Choroid plexus epithelial cell (primary cell): ENCODE measurements around the gene PPM1H.

Experiments
- DNase-seq: peaks from one replicate; pipeline ENCODE4 v3.0.0-alpha.2; 2010; ENCODE audit warnings: low read depth
- H3K4me3 ChIP-seq: 2 replicates; pipeline ENCODE4 v1.5.1; 2011; ENCODE audit warnings: low read depth, mild to moderate bottlenecking, control low read depth, low read length, moderate library complexity
- CTCF ChIP-seq: conservative IDR thresholded peaks from 2 replicates; pipeline ENCODE4 v1.5.1; 2011; ENCODE audit warnings: low read depth, mild to moderate bottlenecking, control low read depth, inconsistent platforms, low read length, moderate library complexity

The PPM1H gene

DNA sequence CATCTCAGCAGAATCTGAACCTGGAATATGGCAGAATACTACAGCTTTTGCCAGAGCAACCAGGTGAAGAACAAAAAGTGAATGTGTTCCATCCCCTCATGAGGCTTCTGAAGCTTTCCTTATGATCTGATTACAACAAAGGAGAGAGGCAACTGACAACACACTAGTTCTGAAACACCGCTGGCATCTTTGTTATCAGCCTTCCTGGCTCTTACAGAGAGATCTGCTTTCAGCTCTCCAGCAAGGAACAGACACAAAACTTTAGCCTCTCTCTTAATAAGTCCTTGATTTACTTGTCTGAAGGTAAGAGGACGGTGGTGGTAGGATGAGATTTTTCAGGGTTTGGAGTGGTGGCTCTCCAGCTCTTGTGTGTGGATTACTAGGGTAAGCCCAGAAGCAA lies 227.0 kb downstream of the PPM1H start:
- TF ChIP-seq CTCF, result no peak
- H3K4me3 ChIP-seq, result no peak overlapping the region
- no peak for DNase-seq

- TF ChIP-seq CTCF, result no peak
- no peak for DNase-seq
- no peak overlapping the region for H3K4me3 ChIP-seq
Measured at GRCh38 chr12:62705846-62706245, 229.1 kb downstream of the PPM1H start.

- no peak for TF ChIP-seq CTCF
- H3K4me3 ChIP-seq, result no peak overlapping the region
- no peak for DNase-seq
Measured at GRCh38 chr12:62703011-62703380, 232.0 kb downstream of the PPM1H start.

GRCh38 chr12:62701492-62701891 lies 233.5 kb downstream of the PPM1H start:
- TF ChIP-seq CTCF, result no peak
- DNase-seq, result no peak
- H3K4me3 ChIP-seq, result no peak overlapping the region

DNA sequence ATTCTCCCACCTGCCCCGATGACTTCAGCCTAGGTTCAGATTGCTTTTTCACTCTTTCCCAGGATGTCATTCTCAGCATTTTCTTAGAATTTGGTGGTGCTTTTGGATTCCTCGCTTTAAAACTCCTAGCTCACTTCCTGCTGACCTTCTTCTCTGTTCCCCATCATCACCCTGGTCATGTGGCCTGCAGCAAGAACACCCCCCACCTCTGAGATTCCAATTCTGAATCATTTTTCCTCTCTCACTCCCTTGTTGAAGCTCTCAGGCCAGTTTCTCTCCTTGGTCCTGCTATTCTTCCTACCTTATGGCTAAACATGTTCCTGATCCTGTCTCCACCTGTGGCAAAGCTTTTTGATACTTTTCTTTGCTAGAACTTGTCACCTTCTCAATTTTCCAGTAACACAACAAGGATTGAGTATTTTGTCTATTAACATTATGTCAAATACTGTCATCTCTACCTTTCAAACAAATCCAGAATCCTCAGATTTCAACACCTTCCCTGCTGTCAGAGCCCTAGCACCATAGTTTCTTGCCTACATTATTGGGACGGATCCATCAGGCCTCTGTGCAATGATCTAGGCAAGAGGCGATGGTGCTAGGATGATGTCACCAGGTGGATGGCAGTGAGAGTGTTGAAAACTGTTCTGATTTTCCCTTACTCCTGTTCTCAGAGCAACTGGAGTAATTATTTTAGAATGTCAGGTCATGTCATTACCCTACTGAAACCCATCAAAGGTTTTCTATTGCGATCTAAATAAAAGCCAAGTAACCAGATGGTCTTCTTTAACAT lies 234.7 kb downstream of the PPM1H start:
- peak; percentile 50 for DNase-seq
- H3K4me3 ChIP-seq, result no peak overlapping the region
- no peak for TF ChIP-seq CTCF

DNA sequence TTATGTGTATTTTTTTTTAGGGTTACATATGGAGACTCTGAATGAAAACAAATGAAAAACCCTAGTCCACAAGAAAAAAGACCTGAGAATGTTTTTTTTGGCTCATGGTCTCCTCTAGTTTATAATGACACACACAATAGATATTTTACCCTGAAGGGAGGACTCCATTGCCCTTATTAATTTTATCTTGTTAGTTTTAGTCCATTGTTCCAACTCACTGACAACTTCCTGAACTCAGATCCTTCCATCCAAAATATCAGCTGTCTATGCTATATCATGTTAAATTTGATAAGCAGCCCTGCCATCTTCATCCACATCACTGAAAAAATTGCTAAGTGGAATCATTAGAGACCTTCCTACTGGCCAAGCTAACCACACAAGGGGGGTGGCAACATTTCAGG lies 236.2 kb downstream of the PPM1H start:
- no peak for TF ChIP-seq CTCF
- peak; percentile 71 for DNase-seq
- no peak overlapping the region for H3K4me3 ChIP-seq

DNA sequence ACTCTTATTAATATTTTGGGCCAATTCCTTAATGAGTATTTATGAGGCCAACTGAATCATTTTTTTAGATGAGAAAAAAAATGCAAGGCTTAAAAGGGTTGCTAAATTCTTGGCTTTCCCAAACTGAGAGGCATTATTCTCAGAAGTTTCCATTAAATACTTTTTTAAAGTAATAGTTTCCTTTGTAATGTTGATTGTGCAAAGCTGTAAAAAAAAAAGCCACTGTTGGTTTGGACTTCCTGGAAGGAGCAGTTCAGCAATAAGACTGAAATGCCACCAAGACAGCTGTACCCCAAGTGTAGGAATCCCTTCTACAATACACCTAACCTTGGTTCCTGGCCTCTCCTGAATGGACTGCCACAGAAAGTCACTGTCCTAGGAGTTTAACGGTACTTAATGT lies 237.1 kb downstream of the PPM1H start:
- H3K4me3 ChIP-seq, result no peak overlapping the region
- no peak for DNase-seq
- no peak for TF ChIP-seq CTCF
